ENCODE results near the gene NECAB3. TPM values are rescaled to one million over a fixed set of nuclear protein-coding genes. Genes with fewer than 3 reads are reported as not detected.

Gene NECAB3, protein sequence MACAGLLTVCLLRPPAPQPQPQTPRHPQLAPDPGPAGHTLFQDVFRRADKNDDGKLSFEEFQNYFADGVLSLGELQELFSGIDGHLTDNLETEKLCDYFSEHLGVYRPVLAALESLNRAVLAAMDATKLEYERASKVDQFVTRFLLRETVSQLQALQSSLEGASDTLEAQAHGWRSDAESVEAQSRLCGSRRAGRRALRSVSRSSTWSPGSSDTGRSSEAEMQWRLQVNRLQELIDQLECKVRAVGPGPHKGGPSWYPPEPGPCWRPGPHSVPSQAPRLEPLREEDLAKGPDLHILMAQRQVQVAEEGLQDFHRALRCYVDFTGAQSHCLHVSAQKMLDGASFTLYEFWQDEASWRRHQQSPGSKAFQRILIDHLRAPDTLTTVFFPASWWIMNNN
- total RNA-seq = 100 to 1,000 TPM in 4 of 7 donors, 10 to 100 TPM in 3; 74.3 to 166 (median 103) TPM
- polyA plus RNA-seq = 10 to 100 TPM in 1 of 2 donors, 1 to 10 TPM in 1; 9.2 to 95.6 TPM
- long read RNA-seq, donor 1, transcript NECAB3-202 (13 exons, 1,942 nt) = major isoform, 8 of 92 reads
- long read RNA-seq, donor 1, partial matches to known transcripts = 37 of 92 reads
- long read RNA-seq, donor 1, other reads (novel, unspliced or antisense) = 42 of 92 reads
- long read RNA-seq, donor 2, transcript NECAB3-202 (13 exons, 1,942 nt) = major isoform, 5 of 5 reads
- long read RNA-seq, donor 2, partial matches to known transcripts = 0 of 5 reads
- long read RNA-seq, donor 2, other reads (novel, unspliced or antisense) = 0 of 5 reads
- long read RNA-seq, donor 3, transcript NECAB3-201 (12 exons, 1,989 nt) = minor isoform, 7 of 89 reads
- long read RNA-seq, donor 3, transcript NECAB3-202 (13 exons, 1,942 nt) = major isoform, 21 of 89 reads
- long read RNA-seq, donor 3, partial matches to known transcripts = 14 of 89 reads
- long read RNA-seq, donor 3, other reads (novel, unspliced or antisense) = 47 of 89 reads

DNA sequence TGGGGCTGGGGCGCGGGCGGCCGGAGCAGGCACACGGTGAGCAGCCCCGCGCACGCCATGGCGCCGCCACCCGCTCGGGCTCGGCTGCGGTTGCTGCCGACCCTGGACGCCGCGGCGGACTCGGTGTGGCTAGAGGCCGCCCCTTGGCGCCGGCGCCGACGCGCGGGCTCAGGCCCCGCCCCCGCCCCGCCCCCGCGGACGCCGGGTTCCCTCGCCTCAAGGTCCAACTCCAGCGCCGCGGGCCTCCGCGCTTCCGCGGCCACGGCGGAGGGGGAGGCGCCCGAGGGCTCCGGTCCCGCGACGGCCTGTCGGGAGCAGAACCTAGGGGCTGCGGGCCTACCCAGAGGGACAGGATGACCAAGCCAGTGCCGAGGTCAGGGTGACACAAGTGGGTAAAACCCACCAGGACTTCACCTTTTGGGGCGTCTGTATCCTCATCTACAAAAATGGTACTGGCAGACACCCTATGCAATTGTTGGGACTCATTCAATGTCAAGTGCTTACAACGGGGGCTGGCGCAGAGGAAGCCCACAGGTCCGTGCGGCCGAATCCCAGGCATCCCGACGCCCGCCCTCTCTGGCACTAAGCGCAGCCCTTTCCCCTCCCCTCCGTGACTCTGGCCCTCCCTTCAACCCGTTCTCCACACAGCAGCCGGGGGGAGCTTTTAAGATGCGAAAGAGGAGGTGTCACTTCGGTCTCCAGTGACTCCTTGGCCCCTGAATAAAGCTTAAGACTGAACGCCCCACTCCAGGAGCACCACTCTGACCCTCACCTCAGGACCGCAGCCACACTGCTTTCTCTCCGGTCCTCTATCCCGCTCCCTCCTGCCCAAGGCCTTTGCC, at the start of gene NECAB3:
TSS of gene NECAB3 (minus strand) at position 135 of the 842 bp plus-strand sequence. CDS start at position 59, 76 bp downstream.
- H3K9me3 ChIP-seq = no peaks in the 10 kb centered on the region
- H3K4me1 ChIP-seq (ENCODE audit: insufficient read depth) = peaks cover 37% of the 10 kb centered on the region
- TF ChIP-seq EP300 (IDR thresholded peaks at IDR 0.05) (no peak), POLR2A (IDR thresholded peaks at IDR 0.05) (peak; percentile 66)
- TF ChIP-seq, protein P1, sequence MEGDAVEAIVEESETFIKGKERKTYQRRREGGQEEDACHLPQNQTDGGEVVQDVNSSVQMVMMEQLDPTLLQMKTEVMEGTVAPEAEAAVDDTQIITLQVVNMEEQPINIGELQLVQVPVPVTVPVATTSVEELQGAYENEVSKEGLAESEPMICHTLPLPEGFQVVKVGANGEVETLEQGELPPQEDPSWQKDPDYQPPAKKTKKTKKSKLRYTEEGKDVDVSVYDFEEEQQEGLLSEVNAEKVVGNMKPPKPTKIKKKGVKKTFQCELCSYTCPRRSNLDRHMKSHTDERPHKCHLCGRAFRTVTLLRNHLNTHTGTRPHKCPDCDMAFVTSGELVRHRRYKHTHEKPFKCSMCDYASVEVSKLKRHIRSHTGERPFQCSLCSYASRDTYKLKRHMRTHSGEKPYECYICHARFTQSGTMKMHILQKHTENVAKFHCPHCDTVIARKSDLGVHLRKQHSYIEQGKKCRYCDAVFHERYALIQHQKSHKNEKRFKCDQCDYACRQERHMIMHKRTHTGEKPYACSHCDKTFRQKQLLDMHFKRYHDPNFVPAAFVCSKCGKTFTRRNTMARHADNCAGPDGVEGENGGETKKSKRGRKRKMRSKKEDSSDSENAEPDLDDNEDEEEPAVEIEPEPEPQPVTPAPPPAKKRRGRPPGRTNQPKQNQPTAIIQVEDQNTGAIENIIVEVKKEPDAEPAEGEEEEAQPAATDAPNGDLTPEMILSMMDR (IDR thresholded peaks at IDR 0.05) = peak in 1 of 3 donors; percentile 10
- 1% methylated on average over 51 to 73 of the region's 73 CpGs for WGBS, 3 donors
- peak within 1 kb of the TSS; percentile 77 for H3K4me3 ChIP-seq
- intact Hi-C loops (cut with DNase I) = loop anchor here in 2 of 4 donors (5.0 to 10.0 kb wide), 2 partner anchors 58 to 140 kb away; partner anchors contain the start of genes CHMP4B (in 1 of the 2) and ZNF341 (in 1 of the 2)
- H3K27ac ChIP-seq = peak within 1 kb of the TSS; percentile 93 to 97
- peak; percentile 87 to 95 (median 90) for DNase-seq
- no peaks in the 10 kb centered on the region for H3K36me3 ChIP-seq
- no peaks in the 10 kb centered on the region for H3K27me3 ChIP-seq

DNA sequence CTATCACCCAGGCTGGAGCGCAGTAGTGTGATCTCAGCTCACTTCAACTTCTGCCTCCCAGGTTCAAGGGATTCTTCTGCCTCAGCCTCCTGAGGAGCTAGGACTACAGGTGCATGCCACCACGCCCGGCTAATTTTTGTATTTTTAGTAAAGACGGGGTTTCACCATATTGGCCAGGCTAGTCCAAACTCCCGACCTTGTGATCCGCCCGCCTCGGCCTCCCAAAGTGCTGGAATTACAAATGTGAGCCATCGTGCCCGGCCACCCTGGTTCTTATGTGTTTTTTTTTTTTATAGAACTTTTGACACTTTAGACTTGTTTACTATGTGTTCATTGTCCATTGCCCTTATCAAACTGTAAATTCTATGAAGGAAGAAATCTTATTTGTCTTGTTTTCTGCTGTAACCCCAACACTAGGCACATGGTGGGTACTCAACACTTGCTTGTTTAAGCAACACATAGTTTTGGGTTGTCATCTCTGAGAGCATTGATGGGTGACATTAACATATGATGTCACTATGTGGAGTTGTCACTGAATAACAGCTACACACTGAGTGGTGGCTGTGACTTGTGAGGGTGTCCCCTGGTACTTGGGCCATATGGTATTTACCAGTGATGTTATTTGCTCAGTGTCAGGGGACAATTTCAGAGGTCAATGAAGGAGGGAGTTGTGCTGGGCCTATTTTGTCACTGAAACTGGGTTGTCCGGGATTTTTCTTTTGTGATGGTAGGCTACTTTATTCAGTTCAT, 47.3 kb upstream of the NECAB3 start:
- Histone ChIP-seq H3K4me1 (ENCODE audit: insufficient read depth) (peaks cover 12% of the 10 kb centered on the region), H3K9me3 (no peaks in the 10 kb centered on the region), H3K27ac (no peak overlapping the region), H3K36me3 (no peaks in the 10 kb centered on the region), H3K27me3 (no peaks in the 10 kb centered on the region), H3K4me3 (no peak overlapping the region)
- TF ChIP-seq EP300 (IDR thresholded peaks at IDR 0.05) (no peak), POLR2A (IDR thresholded peaks at IDR 0.05) (no peak)
- TF ChIP-seq, protein P1 (IDR thresholded peaks at IDR 0.05) = no peak
- 89 to 94% (median 92%) methylated on average over 11 of the region's 11 CpGs for WGBS, 3 donors
- no peak for DNase-seq
- intact Hi-C loops (cut with DNase I) = no loop called here

DNA sequence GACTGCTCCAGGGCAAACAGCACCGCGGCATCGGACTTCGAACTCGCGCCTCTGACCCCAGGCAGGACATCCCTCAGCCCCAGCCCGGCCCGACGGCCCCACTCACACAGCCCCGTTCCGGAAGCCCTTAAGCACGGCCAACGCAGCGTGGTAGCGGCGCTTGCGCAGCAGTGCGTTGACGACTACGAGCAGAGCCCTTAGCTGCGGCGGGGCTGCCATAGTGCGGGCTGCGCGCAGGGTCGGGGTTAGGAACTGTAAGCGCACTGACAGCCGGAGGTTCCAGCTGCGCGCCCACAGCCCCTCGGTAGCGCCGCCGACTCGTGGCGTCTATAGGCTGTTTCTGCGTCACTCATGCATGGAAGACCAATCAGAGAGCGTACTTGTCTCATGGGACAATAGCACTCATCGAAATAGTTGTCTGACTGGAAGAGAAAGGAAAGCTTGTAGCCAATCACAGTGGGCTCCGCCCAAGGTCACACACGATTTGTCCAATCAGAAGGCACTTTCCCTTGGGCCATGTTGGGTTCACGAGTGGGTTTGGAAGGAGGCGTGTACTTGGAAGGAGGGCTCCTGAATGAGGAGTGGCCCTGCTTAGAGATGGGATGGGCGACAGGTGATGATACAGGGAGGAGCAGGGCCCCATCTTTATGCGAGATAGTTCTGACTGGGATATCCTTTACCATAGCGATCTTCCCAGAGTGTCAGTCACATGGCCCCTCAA, 45.9 kb upstream of the NECAB3 start, which contains the start of gene PXMP4:
TSS of gene PXMP4 (minus strand) at position 322 of the 721 bp plus-strand sequence. CDS start at position 219, 103 bp downstream.
- Histone ChIP-seq H3K4me3 (peak within 1 kb of the TSS; percentile 78), H3K9me3 (no peaks in the 10 kb centered on the region), H3K27ac (peak within 1 kb of the TSS in 1 of 2 donors; percentile 24), H3K4me1 (ENCODE audit: insufficient read depth) (peaks cover 12% of the 10 kb centered on the region), H3K36me3 (no peaks in the 10 kb centered on the region), H3K27me3 (no peaks in the 10 kb centered on the region)
- DNase-seq = peak; percentile 87 to 93 (median 91)
- intact Hi-C loops (cut with DNase I) = no loop called here
- 1 to 3% (median 2%) methylated on average over 40 to 46 of the region's 46 CpGs for WGBS, 3 donors
- TF ChIP-seq EP300 (IDR thresholded peaks at IDR 0.05) (no peak), POLR2A (IDR thresholded peaks at IDR 0.05) (no peak)
- TF ChIP-seq, protein P1 (IDR thresholded peaks at IDR 0.05) = no peak

Measured in ovary (tissue), 10 donors.